Muscle of leg (tissue), 11 donors: ENCODE measurements around the gene KCNG2. TPM values are rescaled to one million over a fixed set of nuclear protein-coding genes. Genes with fewer than 3 reads are reported as not detected.

Source experiments
- DNase-seq: peaks from one replicate; pipeline ENCODE4 v3.0.0; 2013
- H3K27ac ChIP-seq: one replicate; pipeline ENCODE4 v1.5.1; 2013; ENCODE audit warnings: mild to moderate bottlenecking, low read length, control low read depth
- H3K27me3 ChIP-seq: one replicate; pipeline ENCODE4 v1.6.1; 2013; ENCODE audit warnings: low read length; ENCODE audit not compliant: control insufficient read depth, insufficient read depth
- H3K36me3 ChIP-seq: one replicate; pipeline ENCODE4 v1.6.1; 2013; ENCODE audit warnings: low read length; ENCODE audit not compliant: control insufficient read depth, insufficient read depth
- H3K4me1 ChIP-seq: one replicate; pipeline ENCODE4 v1.6.1; 2013; ENCODE audit warnings: low read length; ENCODE audit not compliant: control insufficient read depth, insufficient read depth
- H3K4me3 ChIP-seq: one replicate; pipeline ENCODE4 v1.5.1; 2013; ENCODE audit warnings: low read length, control low read depth
- H3K9me3 ChIP-seq: replicated peaks from 2 replicates; pipeline ENCODE4 v1.6.1; 2013; ENCODE audit warnings: low read depth, low read length; ENCODE audit not compliant: control insufficient read depth
- WGBS: methylation state at CpG from one replicate; pipeline ENCODE4 v1.1.5; 2013; ENCODE audit warnings: missing lambda C conversion rate; ENCODE audit not compliant: insufficient coverage; 5-methylcytosine and 5-hydroxymethylcytosine counted together
- polyA plus RNA-seq, 8 donors: library from polyadenylated mRNA; unstranded; fragments of 120-200 nt; gene quantifications; one replicate each; pipeline versions ENCODE4 v1.2.1 to v1.2.3, GENCODE V29; 2013; ENCODE audit warnings: inconsistent platforms in 1 of 8, low replicate concordance in 1 of 8; ENCODE audit not compliant: insufficient read length in 8 of 8, insufficient read depth in 1 of 8
- total RNA-seq: library from RNA; stranded (reverse); fragments of 120-200 nt; gene quantifications from one replicate; pipeline ENCODE4 v1.2.4, GENCODE V29; 2013

KCNG2 gene
- total and polyA plus RNA-seq, 9 donors = 0.44 to 1.1 (median 0.63) TPM

DNA sequence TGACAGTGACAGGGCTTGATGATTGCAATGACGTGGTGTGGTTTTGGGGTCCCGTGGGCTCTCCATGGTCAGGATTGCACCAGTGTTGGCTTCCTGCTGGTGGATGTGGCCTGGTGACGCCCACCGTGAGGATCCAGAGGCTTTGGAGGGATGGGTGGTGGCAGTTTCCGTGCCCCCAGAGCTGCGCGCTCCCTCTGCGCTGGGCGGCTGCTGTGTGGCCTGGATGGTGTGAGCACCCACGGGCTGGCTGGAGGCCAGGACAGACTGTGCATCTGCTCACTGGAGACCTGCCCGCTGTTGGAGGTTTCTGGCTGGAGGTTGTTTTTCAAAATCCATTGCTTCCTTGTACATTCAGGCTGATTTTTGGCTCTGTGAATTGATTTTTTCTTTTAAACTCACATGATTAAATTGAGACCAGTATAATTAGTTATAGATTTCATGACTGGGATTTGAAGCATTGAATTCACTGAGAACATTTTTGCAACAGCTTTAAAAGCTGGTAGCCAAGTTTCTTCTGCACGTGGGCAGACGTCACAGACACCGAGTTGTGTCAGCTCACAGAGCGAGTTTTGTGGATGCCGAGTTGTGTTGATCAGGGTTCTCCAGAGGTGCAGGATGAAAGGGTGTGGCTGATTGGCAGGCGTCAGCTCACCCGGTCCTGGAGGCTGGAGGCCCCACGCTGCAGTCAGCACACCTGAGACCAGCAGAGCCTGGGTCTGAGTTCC is 72.7 kb downstream of the KCNG2 start:
- Histone ChIP-seq H3K27ac (no peak overlapping the region), H3K4me1 (peaks cover 32% of the 10 kb centered on the region), H3K36me3 (no peaks in the 10 kb centered on the region), H3K9me3 (no peaks in the 10 kb centered on the region), H3K27me3 (peaks cover 7% of the 10 kb centered on the region), H3K4me3 (no peak overlapping the region)
- no peak for DNase-seq
- 68% methylated on average over 14 of the region's 19 CpGs for WGBS

DNA sequence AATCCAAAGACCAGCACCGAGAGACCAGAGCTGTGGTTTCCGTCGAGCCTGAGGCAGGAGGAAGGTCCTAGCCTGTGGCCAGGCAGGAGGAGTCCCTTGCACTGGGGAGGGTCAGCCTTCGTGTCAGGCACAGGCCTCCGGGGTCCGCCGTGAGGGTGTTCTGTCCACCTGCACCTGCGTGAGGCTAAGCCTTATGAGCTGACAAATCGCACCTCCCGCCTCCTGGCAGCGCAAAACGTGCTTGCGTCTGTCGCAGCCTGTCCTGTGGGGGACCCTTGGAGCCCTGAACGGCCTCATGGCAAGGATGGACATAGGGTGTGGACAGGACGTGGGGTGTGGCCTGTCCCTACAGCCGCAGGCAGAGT is 73.3 kb downstream of the KCNG2 start:
- H3K27me3 ChIP-seq = peaks cover 9% of the 10 kb centered on the region

DNA sequence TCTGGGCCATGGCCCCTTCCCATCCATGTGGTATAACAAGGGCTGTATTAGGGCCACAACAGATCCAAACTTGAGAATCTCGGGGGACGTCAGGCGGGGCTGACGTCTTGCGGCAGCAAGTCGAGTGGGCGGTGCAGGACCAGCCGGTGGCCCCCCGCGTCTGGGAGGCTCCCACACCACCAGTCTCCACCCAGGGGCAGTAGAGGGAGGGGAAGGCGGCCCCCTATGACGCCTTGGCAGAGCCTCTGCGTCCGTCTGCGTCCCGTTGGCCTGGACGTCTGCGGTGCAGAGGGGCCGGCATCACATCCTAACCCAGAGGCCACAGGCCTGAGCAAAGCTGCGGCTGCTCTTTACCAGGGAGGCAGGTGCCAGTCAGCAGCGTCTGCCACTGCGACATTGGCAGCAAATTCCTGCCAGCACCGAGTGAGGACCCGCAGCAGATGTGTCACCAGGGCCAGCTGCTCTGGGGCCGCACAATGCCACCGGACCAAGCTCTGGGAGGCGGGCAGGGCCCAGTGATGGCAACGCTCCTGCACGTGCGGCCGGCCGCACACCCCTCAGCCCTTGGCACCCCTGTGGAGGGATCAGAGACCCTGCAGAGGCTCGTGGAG is 73.8 kb downstream of the KCNG2 start:
- Histone ChIP-seq H3K4me3 (no peak overlapping the region), H3K4me1 (peaks cover 32% of the 10 kb centered on the region), H3K36me3 (no peaks in the 10 kb centered on the region), H3K27ac (no peak overlapping the region), H3K9me3 (no peaks in the 10 kb centered on the region), H3K27me3 (peaks cover 11% of the 10 kb centered on the region)
- WGBS = 71% methylated on average over 25 of the region's 33 CpGs
- peak; percentile 17 for DNase-seq

More for the DNA sequence above, 73.3 kb downstream of the KCNG2 start:
- Histone ChIP-seq H3K9me3 (no peaks in the 10 kb centered on the region), H3K4me3 (no peak overlapping the region), H3K36me3 (no peaks in the 10 kb centered on the region), H3K4me1 (peaks cover 32% of the 10 kb centered on the region), H3K27ac (no peak overlapping the region)
- 79% methylated on average over 17 of the region's 17 CpGs for WGBS
- DNase-seq = no peak

DNA sequence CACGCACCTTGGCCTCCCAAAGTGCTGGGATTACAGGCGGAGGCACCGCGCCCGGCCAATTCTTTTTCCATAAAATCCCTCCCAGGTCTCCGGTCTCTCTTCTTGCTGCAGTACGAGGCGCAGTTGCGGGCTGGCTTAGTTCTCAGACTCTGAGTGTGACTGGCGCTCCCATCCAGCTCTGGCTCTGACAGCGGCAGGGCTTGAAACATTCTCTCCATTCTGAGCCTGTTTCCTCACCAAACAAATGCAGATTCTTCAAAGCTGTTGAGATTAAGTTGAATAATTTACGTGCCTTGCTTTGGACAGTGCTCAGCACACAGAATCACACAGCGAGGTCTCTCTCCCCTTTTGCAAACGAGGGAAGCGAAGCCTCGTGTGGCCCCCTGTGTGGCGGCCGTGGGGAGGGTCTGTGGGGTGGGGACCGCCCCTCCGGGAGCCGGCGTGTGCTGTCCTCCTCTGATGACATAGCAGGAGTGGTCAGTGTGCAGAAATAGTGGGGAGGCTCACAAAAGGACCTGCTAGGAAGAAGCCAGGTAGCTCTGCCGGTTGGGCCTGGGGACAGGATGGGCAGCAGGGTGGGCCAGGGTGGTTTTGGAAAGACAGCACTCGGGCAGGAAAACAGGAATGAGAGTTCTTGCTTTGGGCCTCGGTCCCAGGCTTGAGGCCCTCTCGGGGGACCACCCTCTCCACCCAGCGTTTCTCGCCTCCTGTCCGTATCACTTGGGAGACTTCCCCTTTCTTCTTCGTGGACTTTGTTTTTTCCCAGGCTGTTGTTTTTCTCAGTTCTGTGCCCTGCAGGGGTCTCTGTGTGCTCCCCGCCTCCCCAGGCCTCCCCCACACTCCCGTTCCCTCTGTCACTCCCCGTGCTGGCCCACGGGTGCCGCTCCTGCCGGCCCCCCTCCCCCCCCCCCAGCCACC is 75.0 kb downstream of the KCNG2 start:
- Histone ChIP-seq H3K4me1 (peaks cover 34% of the 10 kb centered on the region), H3K36me3 (no peaks in the 10 kb centered on the region), H3K9me3 (no peaks in the 10 kb centered on the region), H3K4me3 (no peak overlapping the region), H3K27me3 (peaks cover 16% of the 10 kb centered on the region), H3K27ac (no peak overlapping the region)
- 33% methylated on average over 17 of the region's 36 CpGs for WGBS
- DNase-seq = peak; percentile 46

DNA sequence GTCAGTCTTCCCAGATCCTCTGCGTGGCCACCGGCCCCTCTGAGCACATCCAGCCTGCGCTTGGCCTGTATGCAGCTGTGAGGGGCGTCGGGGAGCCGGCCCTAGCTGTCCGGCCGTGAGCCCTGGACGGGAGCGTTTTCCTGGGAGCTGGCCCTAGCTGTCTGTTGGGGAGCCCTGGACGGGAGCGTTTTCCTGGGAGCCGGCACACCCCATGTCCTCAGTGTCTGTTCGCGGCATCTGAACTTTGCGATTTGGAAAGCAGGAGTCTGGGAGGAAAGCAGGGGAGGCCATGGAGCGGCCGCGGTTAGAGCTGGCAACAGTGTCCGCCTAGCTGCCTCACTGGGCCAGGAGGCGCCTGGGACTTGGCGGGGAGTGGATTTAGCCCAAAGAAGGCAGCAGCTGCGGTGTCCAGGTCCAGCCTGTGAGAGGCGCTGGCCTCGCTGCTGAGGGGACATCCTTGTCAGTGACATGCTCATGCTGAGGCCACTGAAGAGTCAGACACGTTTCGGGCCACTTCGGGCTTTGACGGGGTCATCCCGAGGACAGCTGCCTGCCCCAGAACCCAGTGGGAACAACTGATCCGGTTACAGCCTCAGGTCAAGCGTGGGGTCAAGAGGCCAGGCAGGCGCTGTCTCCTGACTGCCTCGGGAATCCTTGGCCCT is 75.8 kb downstream of the KCNG2 start:
- WGBS = 31% methylated on average over 29 of the region's 34 CpGs
- peaks cover 16% of the 10 kb centered on the region for H3K27me3 ChIP-seq

DNA sequence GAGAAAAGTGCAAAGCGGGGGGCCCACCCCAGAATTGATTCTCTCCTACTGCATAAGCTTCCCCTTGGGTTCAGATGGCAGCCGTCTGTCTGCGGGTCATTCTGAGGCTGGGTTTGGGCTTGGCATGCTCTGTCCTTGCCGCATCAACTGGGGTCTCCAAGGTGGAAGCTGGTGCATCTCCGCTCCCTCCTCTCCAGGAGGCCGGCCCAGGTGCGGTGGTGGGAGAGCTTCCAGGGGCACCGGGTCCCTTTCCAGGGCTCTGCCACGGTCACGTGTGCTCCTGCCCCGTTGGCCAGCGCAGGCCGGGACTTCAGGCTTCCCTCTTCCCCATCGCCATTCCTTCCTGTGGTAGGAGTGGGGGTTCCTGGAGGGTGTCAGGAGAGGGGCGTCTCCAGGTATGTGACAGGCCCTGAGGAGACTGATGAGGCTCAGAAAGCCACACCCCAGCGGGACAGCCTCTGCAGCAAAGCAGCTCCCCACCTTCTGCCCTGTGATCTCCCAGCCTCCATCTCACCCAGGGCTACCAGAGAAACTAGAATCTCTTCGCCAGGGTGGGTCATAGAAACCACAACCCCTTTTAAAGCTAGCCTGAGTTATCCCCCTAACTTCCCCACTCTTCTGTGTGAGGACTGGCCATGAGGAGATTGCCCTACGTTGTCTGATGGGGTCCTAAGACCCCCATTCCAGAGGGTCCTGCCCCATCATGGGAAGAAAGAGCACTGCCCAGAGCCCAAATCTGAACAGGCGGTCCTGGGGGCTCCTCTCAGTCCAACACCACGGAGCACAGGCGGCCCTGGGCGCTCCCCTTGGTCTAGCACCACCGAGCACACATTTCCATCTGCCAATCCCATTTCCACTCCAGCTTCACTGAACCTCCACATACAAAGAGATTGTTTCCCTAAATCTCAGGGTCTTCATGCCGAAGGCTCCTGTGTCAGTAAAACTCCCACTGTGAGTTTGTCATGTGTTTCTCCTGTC is 77.1 kb downstream of the KCNG2 start:
- 76% methylated on average over 12 of the region's 24 CpGs for WGBS
- Histone ChIP-seq H3K27me3 (peaks cover 14% of the 10 kb centered on the region), H3K27ac (no peak overlapping the region), H3K36me3 (no peaks in the 10 kb centered on the region), H3K9me3 (peaks cover 5% of the 10 kb centered on the region), H3K4me3 (no peak overlapping the region), H3K4me1 (peaks cover 32% of the 10 kb centered on the region)
- DNase-seq = no peak

More for the DNA sequence above, 75.8 kb downstream of the KCNG2 start:
- Histone ChIP-seq H3K4me3 (no peak overlapping the region), H3K4me1 (peaks cover 35% of the 10 kb centered on the region), H3K36me3 (no peaks in the 10 kb centered on the region), H3K27ac (no peak overlapping the region), H3K9me3 (no peaks in the 10 kb centered on the region)
- peak; percentile 39 for DNase-seq

DNA sequence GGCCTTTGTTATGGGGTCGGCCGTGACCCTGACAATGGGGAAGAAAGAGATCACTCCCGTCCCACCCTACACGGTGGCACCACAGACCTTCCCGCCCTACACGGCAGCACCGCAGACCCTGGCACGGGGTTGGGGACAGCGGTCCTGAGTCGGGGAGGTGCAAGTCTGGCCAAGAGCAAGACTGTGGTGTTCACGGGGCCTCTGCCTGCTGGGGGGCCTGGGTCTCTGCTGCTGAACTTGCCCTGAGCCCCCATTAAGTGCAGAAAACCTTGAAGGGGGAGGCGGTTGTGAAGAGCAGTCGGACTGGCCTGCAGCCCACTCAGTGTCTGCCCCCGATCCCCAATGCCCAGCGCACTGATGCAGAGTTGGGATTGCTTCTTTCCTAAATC is 77.8 kb downstream of the KCNG2 start:
- no peak overlapping the region for H3K27ac ChIP-seq
- no peak for DNase-seq
- H3K27me3 ChIP-seq = peaks cover 12% of the 10 kb centered on the region
- peaks cover 5% of the 10 kb centered on the region for H3K9me3 ChIP-seq
- peaks cover 29% of the 10 kb centered on the region for H3K4me1 ChIP-seq
- 85% methylated on average over 15 of the region's 15 CpGs for WGBS
- no peak overlapping the region for H3K4me3 ChIP-seq
- H3K36me3 ChIP-seq = no peaks in the 10 kb centered on the region

DNA sequence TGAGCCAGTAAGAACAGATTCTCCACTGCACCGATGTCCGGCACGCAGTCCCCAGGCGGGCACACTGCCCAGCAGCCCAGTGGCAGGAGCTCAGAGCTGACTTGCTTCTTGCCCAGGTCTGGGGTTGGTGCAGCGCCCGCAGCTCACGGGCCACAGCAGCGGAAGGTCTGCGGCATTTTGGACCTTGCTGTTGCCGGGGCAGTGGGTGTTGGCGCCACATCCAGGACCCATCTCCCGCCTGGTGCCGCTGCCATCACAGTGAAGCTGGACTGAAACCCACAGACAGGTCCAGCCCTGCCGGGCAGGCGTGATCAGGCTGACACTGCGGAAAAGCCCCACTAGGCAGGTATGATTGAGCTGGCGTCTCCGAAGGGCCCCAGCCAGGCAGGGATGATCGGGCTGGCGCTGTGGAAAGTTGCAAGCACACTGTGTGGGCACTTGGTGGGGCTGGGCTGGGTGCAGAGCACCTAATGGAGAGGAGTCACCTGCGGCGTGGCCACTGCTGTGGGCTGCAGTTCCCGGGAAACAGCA is 78.3 kb downstream of the KCNG2 start:
- H3K4me3 ChIP-seq = no peak overlapping the region
- peaks cover 24% of the 10 kb centered on the region for H3K4me1 ChIP-seq
- DNase-seq = no peak
- H3K27ac ChIP-seq = no peak overlapping the region
- no peaks in the 10 kb centered on the region for H3K36me3 ChIP-seq
- WGBS = 89% methylated on average over 23 of the region's 23 CpGs
- H3K9me3 ChIP-seq = peaks cover 5% of the 10 kb centered on the region
- H3K27me3 ChIP-seq = peaks cover 10% of the 10 kb centered on the region

DNA sequence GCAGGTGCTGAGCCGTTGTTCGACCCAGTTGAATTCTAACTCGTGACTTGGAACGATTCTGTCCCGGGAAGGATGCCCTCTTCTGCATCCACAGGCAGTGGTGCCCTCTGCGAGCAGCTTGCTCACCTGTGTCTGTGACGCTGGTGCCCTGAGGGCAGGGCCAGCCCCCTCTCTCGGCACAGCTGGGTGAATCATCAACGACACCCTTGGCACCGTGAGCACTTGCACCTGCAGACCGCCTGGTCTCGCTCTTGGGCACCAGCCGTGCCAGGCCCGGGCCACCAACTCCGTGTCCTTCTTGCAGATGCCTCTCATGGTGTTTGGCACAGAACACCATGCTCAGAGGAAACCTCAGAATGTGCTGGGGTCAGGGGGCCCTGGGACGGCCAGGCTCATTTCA is 78.8 kb downstream of the KCNG2 start:
- 78% methylated on average over 16 of the region's 16 CpGs for WGBS
- DNase-seq = no peak
- Histone ChIP-seq H3K9me3 (peaks cover 5% of the 10 kb centered on the region), H3K4me3 (no peak overlapping the region), H3K27me3 (peaks cover 10% of the 10 kb centered on the region), H3K36me3 (no peaks in the 10 kb centered on the region), H3K4me1 (peaks cover 19% of the 10 kb centered on the region), H3K27ac (no peak overlapping the region)
